ENCODE results near the gene GNG2.

The GNG2 gene

GRCh38 chr14:51942971-51943370 is 82.6 kb downstream of the GNG2 start:
- no peak for DNase-seq (ENCODE audit: low spot score)

- no peak for DNase-seq (ENCODE audit: low spot score)
Measured at GRCh38 chr14:51950007-51950406, 89.6 kb downstream of the GNG2 start.

DNA sequence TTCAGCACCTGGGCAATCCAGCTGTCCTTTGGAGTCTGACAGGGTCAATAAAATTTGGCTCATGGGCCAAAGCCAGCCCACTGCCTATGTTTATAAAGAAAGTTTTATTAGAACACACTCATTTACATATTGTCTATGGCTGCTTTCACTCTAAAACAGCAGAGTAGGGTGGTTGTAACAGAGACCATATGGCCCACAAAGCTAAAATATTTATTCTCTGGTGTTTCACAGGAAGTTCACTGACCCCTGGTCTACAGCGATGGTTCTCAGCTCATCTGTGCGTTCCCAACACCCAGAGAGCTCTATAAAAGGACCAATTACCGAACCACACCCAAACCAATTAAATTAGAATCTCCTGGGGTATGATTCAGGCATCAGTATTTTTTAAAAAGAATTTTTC is 91.2 kb downstream of the GNG2 start:
- no peak for DNase-seq (ENCODE audit: low spot score)

DNA sequence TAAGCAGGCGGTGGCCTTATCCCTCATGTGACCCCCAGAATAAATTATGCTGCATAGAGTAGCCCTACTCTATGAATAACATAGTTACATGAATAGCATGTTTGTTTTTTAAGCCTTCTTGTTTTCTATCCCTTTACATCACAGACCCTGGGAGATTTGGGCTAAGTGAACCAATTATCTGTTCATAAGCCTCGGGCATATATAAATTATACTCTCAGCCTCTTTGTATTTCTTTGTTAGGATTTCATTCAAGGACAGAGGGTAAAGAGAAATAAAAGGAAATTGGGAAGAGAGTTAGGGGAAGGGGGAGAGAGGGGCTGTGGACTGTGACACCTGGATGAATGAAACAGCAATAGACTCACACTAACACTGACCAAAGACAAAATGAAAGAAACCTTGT is 93.6 kb downstream of the GNG2 start:
- no peak for DNase-seq (ENCODE audit: low spot score)

DNA sequence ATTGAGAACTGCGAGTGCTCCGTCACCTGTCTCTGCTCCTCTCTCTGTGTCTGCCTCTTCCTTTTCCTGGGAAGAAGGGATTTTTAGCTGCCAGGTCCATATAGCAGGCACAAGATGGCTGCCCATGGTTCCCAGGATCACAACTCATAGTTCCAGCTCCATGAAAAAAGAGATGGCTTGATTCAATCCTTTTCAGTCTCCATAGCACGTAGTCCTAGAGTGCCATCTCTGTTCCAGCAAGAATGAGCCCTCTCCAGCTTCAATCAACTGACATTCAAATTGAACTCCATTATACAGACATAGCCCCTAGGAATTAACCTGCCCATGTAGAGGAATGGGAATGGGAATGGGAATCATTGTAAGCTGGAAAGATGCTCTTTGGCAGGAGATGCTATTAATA is 94.2 kb downstream of the GNG2 start:
- DNase-seq (ENCODE audit: low spot score), result no peak

GRCh38 chr14:51957950-51958349 is 97.5 kb downstream of the GNG2 start:
- DNase-seq (ENCODE audit: low spot score), result no peak

- no peak for DNase-seq (ENCODE audit: low spot score)
Measured at GRCh38 chr14:51959928-51960327, 99.5 kb downstream of the GNG2 start.

- no peak for DNase-seq (ENCODE audit: low spot score)
Measured at GRCh38 chr14:51960866-51961265, 100.5 kb downstream of the GNG2 start.

- DNase-seq (ENCODE audit: low spot score), result no peak
Measured at GRCh38 chr14:51962711-51963110, 102.3 kb downstream of the GNG2 start.

DNA sequence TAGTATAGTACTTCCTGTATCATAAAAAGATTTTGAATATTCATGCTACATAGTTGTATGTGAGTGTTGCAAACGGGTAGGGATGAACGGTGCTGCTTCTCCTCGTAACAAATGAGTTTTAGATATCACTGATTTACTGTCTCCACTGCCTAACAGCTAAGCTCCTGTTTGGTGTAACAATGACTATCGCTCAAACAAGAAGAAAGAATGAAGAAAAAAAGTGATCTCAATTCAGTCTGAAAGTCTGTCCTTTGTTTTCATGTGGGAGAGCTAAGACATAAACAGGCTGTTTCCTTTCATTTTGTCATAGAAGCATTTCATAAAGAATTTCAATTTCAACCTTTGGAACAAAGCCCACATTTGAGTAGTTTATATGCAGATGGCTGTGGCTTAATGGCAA is 102.9 kb downstream of the GNG2 start:
- DNase-seq (ENCODE audit: low spot score), result no peak

- no peak for DNase-seq (ENCODE audit: low spot score)
Measured at GRCh38 chr14:51967521-51967920, 107.1 kb downstream of the GNG2 start.

- no peak for DNase-seq (ENCODE audit: low spot score)
Measured at GRCh38 chr14:51969852-51970540, 109.6 kb downstream of the GNG2 start.

DNA sequence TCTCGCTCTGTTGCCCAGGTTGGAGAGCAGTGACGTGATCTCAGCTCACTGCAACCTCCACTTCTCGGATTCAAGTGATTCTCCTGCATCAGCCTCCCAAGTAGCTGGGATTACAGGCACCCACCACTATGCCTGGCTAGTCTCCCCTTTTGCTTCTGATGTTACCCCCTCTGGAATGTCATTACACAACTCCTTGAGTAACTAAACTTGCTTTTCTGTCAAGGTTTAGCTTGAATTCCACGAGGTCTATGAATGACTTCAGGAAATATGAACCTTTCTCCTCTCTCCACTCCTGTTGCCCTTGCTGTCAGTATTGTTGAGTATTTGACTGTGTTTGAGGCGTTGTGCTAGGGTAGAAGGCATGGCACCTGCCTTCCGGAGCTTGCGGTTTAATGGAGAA is 112.2 kb downstream of the GNG2 start:
- DNase-seq (ENCODE audit: low spot score), result no peak

DNA sequence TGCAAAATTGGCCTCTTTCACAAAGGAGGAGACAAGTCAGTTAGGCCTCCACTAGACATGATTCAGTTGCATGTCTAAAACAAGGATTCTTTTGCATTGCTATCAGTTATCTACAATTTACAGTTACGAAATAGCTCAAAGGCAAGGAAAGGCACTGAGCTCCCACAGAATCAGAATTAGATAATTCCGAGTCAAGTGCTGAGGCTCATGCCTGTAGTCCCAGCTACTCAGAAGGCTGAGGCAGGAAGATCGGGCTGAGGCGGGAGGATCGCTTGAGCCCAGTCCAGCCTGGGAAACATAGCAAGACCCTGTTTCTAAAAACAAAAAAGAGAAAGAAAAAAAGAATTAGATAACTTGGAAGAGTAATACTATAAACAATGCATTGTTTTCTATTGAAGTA is 116.7 kb downstream of the GNG2 start:
- no peak for DNase-seq (ENCODE audit: low spot score)

GRCh38 chr14:51978681-51979085 is 118.3 kb downstream of the GNG2 start:
- no peak for DNase-seq (ENCODE audit: low spot score)

DNA sequence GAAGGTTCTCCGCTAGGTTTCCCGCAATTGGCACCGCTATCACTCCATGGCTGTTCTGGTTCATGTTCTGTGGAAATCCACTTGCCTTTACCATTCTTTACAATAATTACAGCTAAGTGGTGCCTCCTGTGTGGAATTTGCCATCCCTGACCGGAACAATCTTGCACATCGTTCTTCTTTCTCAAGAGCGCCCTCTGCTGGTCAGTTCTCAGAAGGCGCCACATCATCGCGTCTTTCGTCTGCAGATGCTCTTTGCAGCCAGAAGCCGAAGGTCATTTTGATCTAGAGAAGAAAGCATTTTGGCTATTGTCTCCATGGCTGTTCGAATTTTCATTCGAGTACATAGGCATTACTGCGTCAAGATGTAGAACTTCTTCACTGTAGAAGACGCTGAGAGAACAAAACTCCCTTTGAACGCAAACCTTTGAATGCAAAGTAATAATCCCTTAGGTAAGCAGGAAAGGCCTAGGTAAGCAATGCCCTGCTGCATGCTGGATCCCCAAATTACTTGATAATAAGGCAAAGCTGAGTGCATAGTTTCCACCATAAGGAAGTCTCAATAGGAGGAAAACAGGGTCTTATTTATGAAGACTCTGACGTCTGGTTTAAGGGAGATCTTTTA is 118.8 kb downstream of the GNG2 start:
- peak; percentile 82 for DNase-seq (ENCODE audit: low spot score)

DNA sequence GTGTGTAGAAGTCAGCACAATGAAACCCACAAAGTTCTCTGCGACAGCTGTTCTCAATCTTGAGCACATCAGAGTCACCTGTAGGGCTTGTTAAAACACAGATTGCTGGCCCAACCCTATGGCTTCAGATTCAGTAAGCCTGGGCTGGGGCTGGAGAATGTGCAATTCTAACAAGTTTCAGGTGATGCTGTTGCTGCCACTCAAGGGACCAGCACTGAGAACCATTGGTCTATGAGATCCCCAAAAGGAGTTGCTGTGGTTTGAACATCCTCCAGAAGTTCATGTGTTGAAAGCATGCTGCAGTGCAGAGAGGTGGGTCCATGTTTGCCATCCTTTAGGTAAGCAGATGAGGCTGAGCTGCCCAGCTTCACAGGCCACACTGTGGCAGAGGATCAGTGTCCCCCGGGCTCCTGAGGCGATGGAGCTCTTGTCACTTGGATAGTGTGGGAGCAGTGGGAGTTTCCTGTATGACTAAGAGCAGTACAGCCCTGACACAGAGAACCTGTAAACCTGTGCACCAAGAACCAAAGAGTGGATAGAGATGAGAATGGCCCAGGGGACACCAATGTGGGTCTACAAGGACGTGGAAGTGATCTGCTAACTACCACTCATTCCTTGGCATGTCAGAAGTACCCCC is 120.9 kb downstream of the GNG2 start:
- DNase-seq (ENCODE audit: low spot score), result no peak

GRCh38 chr14:51988221-51988620 is 127.8 kb downstream of the GNG2 start:
- peak; percentile 17 for DNase-seq (ENCODE audit: low spot score)

GRCh38 chr14:51989293-51990234 is 129.2 kb downstream of the GNG2 start, which contains the start of gene RTRAF:
TSS of gene RTRAF (plus strand) at chr14:51989546. CDS start at chr14:51989640, 94 bp downstream.
- DNase-seq (ENCODE audit: low spot score), result peak; percentile 85

DNA sequence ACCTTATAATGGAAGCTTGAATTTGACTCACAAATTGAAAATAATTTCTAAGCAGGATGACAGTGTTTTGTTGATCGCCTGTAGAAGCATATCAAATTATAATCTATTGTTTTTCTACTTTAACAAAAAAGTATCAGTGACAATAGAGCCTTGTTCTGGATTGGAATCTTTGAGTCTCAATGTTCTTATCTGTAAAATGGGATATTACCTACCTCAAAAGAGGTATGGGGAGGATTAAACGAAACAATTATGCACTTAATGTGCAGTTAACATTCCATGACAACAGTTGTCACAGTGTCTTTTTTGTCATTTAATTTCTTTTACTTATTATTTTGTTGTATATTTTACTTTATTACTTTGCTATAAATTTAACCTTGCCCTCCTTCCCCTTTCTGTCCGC is 130.1 kb downstream of the GNG2 start:
- no peak for DNase-seq (ENCODE audit: low spot score)

- no peak for DNase-seq (ENCODE audit: low spot score)
Measured at GRCh38 chr14:51993285-51993920, 133.0 kb downstream of the GNG2 start.
